Measurements from ENCODE around the gene MYO18A. TPM values are rescaled to one million over a fixed set of nuclear protein-coding genes. Genes with fewer than 3 reads are reported as not detected.
A peak's percentile ranks its signal among the peaks of the same experiment; 100 is the strongest.

Gene MYO18A
- polyA plus RNA-seq, 10 donors, result 116 to 246 (median 206) TPM

- no peak for DNase-seq
Measured at GRCh38 chr17:29167393-29168078, 12.7 kb downstream of the MYO18A start.

- no peak for DNase-seq
Measured at GRCh38 chr17:29166507-29166887, 13.7 kb downstream of the MYO18A start.

- no peak for DNase-seq
Measured at GRCh38 chr17:29165800-29166506, 14.2 kb downstream of the MYO18A start.

- DNase-seq, result no peak
Measured at GRCh38 chr17:29165261-29165660, 14.9 kb downstream of the MYO18A start.

GRCh38 chr17:29163563-29163962 lies 16.6 kb downstream of the MYO18A start:
- DNase-seq, result no peak

- no peak for DNase-seq
Measured at GRCh38 chr17:29162909-29163341, 17.3 kb downstream of the MYO18A start.

- DNase-seq, result no peak
Measured at GRCh38 chr17:29162082-29162908, 17.9 kb downstream of the MYO18A start.

GRCh38 chr17:29160253-29160652 lies 19.9 kb downstream of the MYO18A start:
- DNase-seq, result no peak

GRCh38 chr17:29159306-29159860 lies 20.8 kb downstream of the MYO18A start:
- no peak for DNase-seq

GRCh38 chr17:29158488-29159275 lies 21.5 kb downstream of the MYO18A start:
- DNase-seq, result no peak

- no peak for DNase-seq
Measured at GRCh38 chr17:29158096-29158487, 22.1 kb downstream of the MYO18A start.

GRCh38 chr17:29157310-29157709 lies 22.9 kb downstream of the MYO18A start:
- DNase-seq, result no peak

GRCh38 chr17:29156781-29157180 lies 23.4 kb downstream of the MYO18A start:
- no peak for DNase-seq

- peak in 1 of 3 donors; percentile 67 for DNase-seq
Measured at GRCh38 chr17:29155966-29156338, 24.2 kb downstream of the MYO18A start.

GRCh38 chr17:29155227-29155965 lies 24.8 kb downstream of the MYO18A start:
- no peak for DNase-seq

- DNase-seq, result no peak
Measured at GRCh38 chr17:29154516-29155226, 25.5 kb downstream of the MYO18A start.

GRCh38 chr17:29151567-29151966 lies 28.6 kb downstream of the MYO18A start:
- DNase-seq, result no peak

- no peak for DNase-seq
Measured at GRCh38 chr17:29150161-29150560, 30.0 kb downstream of the MYO18A start.

GRCh38 chr17:29149431-29150064 lies 30.6 kb downstream of the MYO18A start:
- DNase-seq, result peak in 1 of 3 donors; percentile 49

Data from muscle of back (tissue), 11 donors.